Left kidney (tissue), 2 donors: ENCODE results near the gene PYCARD. TPM values are rescaled to one million over a fixed set of nuclear protein-coding genes. Genes with fewer than 3 reads are reported as not detected.
"Not testable (repeated sequence)": the region's sequence is repeated elsewhere in the genome, so short reads cannot be mapped to it uniquely, and the experiment has no call there.

Source experiments
- DNase-seq: peaks from one replicate; pipeline ENCODE4 v3.0.0-alpha.2; 2013
- polyA plus RNA-seq: library from polyadenylated mRNA; unstranded; fragments of 120-200 nt; gene quantifications from one replicate; pipeline ENCODE4 v1.2.1, GENCODE V29; 2013; ENCODE audit not compliant: insufficient read length

The PYCARD gene
- polyA plus RNA-seq, 1 donor, result 7.3 TPM

- DNase-seq, result no peak
Measured at GRCh38 chr16:31216422-31217135, 14.0 kb upstream of the PYCARD start, which contains the start of gene PYDC1. TSS of gene PYDC1 (minus strand) at chr16:31217135. CDS start at chr16:31217028, 107 bp downstream.

GRCh38 chr16:31215287-31216162 is 13.0 kb upstream of the PYCARD start:
- DNase-seq, result no peak

- DNase-seq, result no peak
Measured at GRCh38 chr16:31214708-31215286, 12.2 kb upstream of the PYCARD start.

GRCh38 chr16:31213877-31214707 is 11.5 kb upstream of the PYCARD start, which contains the start of gene TRIM72:
TSS of gene TRIM72 (plus strand) at chr16:31214119. CDS start at chr16:31214739, 620 bp downstream.
- DNase-seq, result no peak

- no peak for DNase-seq
Measured at GRCh38 chr16:31213342-31213741, 10.8 kb upstream of the PYCARD start.

DNA sequence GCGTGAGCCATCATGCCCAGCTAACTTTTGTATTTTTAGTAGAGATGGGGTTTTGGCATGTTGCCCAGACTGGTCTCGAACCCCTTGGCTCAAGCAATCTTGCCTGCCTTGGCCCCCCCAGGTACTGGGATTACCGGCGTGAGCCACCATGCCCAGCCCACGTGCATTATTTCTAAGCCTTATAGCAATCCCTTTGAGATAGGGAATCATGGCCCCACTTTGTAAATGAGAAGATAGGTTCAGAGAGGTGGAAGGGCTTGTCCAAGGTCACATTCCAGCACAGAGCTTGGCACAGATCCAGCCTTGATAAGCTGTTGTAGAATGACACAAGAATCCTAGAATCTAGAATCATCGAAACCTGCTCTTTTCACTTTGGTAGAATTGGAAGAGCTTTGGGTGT is 4.2 kb upstream of the PYCARD start:
- no peak for DNase-seq

GRCh38 chr16:31204871-31205666 is 2.5 kb upstream of the PYCARD start:
- no peak for DNase-seq

GRCh38 chr16:31201582-31202413 is 762 bp downstream of the PYCARD start:
- DNase-seq, result no peak

DNA sequence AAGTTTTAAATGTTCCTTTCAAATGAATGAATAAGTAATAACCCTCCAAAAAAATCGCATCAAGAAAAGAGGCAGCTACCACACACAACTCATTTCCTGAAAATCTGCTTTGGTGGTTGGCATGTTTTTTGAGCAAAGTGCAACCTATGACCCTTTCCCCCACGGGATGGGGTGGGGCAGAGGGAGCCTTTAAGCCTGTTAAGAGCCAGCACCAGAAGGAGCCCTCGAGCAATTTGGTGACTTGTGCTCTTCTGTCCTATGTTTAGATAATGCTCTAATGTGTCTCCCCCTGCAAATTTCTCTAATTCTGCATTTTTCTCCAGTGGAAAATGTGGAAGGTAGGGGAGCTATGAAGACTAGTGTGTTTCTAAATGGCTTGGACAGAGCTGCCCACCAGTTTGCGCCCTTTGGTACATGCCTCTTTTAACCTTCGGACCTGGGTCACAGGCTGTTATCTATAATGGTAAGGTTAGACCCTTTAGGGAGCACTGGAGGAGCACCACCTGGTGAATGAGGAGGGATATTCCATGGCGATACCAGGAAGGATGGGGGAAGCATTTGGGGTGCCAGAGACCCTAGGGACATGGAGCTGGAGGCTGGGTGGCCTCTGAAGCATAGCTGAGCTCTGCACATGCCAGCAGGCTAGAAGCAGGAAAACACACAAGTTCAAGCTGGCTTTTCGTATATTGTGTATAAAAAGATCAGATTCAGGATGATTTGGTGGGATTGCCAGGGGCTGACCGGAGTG is 1.6 kb downstream of the PYCARD start:
- DNase-seq, result no peak

DNA sequence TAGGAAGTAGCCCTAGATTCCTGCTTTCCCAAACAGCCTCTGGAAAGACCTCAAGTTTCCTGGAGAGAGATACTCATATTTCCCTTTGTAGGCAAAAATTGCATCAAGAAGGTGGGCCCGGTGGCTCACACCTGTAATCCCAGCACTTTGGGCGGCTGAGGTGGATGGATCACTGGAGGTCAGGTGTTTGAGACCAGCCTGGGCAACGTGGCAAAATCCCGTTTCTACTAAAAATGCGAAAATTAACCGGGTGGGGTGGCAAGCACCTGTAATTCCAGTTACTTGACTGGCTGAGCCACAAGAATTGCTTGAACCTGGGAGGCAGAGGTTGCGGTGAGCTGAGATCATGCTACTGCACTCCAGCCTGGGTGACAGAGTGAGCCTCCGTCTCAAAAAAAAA is 2.4 kb downstream of the PYCARD start:
- not testable (repeated sequence) for DNase-seq

DNA sequence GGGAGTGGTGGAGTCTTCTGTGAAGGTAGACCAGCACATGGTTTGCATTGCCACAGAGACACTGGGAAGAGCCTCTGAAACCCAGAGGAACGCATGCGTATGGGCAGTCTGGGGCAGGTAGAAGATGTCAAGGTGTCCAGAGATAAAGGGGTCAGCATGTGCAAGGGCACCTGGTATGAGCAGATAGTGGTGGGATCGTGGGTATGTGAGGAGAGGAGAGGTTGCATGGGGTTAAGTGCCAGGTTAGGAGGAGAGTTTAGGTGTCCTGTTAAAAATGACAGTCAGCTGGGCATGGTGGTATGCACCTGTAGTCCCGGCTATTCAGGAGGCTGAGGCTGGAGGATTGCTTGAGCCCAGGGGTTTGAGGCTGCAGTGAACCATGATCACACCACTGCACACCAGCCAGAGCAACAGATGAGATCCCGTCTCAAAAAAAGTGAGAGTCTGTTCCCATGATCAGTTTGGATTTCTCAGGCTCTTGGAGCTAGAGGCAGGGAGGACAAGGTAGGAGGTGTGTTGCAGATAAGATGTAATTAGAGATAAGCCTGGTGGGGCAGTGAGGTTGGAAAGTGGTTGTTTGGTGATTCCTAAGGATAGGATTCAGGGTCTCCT is 3.0 kb downstream of the PYCARD start:
- DNase-seq, result no peak

DNA sequence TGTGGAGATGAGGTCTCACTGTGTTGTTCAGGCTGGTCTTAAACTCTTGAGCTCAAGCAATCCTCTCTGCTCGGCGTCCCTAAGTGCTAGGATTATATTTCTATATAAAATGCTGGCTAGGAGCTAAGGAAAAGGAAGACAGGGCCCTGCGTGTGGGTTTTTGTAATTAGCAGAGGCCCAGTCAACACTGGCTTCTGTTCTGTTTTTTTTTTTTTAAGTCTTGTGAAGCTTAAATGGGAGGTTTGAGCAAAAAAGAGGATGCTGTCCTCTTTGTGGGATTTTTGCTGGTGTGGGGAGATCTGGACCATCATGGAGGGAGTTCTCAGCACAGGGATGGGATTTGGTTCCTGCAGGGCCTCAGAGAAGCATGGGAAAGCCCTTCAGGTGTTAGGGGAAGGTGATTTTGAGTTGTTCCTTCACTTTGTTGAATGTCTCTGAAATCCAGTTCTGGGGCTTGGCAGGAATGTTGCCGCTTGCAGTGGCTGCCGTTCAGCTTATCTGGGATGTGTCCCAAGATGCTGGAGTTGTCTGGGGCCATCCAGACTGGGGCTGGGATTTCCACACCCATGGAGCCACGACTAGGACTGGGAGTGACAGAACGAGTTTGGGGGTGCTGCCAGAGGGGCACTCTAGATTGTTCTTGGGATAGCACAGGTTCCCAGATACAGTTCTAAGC is 4.2 kb downstream of the PYCARD start:
- DNase-seq, result no peak

DNA sequence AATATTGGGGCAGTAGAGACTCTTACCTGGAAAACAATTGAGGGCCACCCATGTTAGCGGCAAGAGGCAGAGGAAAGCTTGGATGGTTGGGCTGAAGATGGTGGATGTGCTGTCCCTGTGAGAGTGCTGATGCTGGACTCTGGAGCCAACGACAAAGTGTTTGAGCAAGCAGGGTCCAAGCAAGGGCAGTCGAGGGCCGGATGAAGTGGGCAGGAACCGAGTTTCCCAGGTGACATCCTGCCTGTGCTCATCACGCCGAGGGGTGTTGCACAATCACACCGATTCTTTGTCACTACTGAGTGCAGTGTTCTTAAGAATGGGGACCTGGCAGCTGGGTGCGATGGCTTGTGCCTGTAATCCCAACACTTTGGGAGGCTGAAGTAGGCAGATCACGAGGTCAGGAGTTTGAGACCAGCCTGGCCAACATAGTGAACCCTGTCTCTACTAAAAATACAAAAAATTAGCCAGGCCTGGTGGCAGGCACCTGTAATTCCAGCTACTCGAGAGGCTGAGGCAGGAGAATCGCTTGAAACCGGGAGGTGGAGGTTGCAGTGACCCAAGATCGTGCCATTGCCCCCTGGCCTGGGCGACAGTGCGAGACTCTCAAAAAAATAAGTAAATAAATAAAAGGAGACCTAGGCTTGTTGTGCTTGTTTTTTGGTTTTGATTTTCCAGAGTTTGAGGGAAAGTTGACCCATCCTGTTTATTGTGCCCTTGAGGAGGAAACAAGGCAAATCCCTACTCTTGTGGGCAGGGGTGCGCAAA is 6.1 kb downstream of the PYCARD start:
- no peak for DNase-seq

DNA sequence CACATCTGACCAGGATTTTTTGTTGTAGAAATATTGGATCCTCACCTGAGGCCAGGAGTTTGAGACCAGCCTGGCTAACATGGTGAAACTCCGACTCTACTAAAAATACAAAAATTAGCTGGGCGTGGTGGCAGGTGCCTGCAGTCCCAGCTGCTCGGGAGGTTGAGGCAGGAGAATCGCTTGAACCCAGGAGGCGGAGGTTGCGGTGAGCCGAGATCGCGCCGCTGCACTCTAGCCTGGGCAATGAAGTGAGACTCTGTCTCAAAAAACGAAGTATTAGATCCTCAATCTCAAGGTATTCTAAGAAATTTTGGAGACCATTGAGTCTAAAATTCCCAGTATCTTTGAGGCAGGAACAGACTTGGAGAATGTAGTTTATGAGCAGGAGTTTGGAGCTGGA is 6.7 kb downstream of the PYCARD start:
- DNase-seq, result not testable (repeated sequence)

- no peak for DNase-seq
Measured at GRCh38 chr16:31194898-31195297, 7.7 kb downstream of the PYCARD start.

DNA sequence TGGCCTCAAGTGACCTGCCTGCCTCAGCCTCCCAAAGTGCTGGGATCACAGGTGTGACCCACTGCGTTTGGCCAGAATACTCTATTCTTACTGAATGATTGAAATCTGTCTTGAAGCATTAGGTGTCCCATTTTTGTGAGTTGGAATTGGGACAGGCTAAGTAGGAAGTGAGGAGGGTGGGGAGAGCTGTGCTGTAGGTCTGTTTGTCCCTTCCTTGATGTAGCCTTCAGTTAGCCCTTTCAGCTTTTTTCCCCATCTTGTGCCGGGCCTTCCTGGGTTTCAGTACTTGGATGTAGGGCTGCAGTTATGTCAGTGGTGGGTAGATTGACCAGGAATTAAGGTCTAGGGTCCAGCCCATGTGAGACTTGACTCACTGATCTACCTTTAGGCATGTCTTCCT is 8.7 kb downstream of the PYCARD start:
- DNase-seq, result no peak

GRCh38 chr16:31192856-31193642 is 9.5 kb downstream of the PYCARD start:
- no peak for DNase-seq
